ENCODE measurements around the gene DCANP1.

DCANP1 gene

GRCh38 chr5:135455876-135456237, 8.7 kb upstream of the DCANP1 start:
- H3K4me3 ChIP-seq (ENCODE audit: low read depth, low read length): no peak overlapping the region

DNA sequence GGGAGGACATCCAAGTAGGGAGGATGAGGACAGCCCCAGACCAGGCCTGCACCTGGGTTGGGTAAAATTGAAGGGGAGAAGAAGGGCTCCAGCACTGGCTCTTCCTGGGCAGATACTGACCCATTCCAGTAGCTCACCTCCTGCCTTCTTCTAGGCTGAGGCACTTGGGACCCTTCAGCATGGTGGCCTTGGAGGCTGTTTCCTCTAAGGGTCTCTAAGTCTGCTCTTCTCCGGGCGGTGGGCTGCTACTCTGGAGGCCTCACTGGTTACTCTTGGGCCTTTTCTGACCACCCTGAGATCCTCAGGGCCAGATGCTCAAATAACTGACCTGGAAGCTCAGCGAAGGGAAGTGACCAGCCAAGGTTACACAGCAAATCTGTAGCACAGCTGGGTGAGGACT, 7.8 kb upstream of the DCANP1 start:
- TF ChIP-seq, protein P1, sequence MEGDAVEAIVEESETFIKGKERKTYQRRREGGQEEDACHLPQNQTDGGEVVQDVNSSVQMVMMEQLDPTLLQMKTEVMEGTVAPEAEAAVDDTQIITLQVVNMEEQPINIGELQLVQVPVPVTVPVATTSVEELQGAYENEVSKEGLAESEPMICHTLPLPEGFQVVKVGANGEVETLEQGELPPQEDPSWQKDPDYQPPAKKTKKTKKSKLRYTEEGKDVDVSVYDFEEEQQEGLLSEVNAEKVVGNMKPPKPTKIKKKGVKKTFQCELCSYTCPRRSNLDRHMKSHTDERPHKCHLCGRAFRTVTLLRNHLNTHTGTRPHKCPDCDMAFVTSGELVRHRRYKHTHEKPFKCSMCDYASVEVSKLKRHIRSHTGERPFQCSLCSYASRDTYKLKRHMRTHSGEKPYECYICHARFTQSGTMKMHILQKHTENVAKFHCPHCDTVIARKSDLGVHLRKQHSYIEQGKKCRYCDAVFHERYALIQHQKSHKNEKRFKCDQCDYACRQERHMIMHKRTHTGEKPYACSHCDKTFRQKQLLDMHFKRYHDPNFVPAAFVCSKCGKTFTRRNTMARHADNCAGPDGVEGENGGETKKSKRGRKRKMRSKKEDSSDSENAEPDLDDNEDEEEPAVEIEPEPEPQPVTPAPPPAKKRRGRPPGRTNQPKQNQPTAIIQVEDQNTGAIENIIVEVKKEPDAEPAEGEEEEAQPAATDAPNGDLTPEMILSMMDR (IDR thresholded peaks at IDR 0.05; ENCODE audit: low read depth, low read length): no peak
- no peak overlapping the region for H3K4me3 ChIP-seq (ENCODE audit: low read depth, low read length)

More at GRCh38 chr5:135455876-135456237, 8.7 kb upstream of the DCANP1 start:
- TF ChIP-seq, protein P1 (IDR thresholded peaks at IDR 0.05; ENCODE audit: low read depth, low read length): no peak

DNA sequence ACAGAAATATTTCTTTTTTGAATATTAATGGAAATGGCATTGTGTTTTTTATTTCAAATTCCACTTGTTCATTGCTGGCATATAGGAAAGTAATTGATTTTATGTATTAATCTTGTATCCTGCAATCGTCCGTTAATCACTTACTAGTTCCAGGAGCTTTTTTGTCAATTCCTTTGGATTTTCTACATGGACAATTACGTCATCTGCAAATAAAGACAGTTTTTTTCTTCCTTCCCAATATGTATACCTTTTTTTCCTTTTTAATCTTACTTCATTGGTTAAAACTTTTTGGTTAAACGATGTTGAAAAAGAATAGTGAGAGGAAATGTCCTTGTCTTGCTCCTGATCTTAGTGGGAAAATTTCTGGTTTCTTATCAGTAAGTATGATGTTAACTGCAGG, 6.5 kb upstream of the DCANP1 start:
- TF ChIP-seq, protein P1 (IDR thresholded peaks at IDR 0.05; ENCODE audit: low read depth, low read length): no peak

DNA sequence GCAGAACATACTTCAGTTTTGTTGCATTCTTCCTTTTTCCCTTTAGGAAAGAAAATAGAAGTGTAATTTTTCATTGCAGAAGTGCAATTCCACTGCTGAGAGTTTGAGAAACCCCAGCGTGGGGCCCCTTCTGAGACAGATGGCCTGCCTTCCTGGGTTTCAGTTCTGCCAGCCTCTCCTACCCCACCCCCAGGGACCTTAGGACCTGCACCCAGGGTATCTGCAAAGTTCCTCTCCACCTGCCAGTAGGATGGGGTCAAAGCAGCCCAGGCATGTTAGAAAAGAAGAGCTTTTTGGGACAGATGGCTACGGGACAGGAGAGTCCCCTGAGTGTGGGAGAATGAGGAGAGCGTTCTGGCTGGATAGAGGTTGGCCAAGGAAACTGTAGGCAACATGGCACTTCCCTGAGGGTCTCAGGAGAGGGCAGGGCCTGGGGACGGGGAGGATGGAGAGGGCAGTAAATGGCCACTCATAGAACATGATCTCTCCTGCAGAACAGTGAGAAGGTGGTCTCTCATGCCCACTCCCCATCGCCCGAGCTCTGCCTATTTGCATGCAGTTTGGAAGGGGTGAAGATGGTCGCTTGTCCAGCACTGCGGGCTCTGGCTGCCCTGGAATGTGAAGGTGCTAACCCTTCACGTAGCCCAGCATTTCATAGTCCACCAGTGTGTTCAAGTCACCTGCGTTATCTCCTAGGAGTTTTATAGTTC, 5.3 kb upstream of the DCANP1 start, which contains the start of gene TIFAB:
TIFAB (minus strand) TSS at position 31 of the 710 bp plus-strand sequence. CDS start 2,412 bp downstream, outside the sequence.
- TF ChIP-seq, protein P1 (IDR thresholded peaks at IDR 0.05; ENCODE audit: low read depth, low read length): no peak
- no peak within 1 kb of the TSS for H3K4me3 ChIP-seq (ENCODE audit: low read depth, low read length)

More for the DNA sequence above, 6.5 kb upstream of the DCANP1 start:
- H3K4me3 ChIP-seq (ENCODE audit: low read depth, low read length): no peak overlapping the region

DNA sequence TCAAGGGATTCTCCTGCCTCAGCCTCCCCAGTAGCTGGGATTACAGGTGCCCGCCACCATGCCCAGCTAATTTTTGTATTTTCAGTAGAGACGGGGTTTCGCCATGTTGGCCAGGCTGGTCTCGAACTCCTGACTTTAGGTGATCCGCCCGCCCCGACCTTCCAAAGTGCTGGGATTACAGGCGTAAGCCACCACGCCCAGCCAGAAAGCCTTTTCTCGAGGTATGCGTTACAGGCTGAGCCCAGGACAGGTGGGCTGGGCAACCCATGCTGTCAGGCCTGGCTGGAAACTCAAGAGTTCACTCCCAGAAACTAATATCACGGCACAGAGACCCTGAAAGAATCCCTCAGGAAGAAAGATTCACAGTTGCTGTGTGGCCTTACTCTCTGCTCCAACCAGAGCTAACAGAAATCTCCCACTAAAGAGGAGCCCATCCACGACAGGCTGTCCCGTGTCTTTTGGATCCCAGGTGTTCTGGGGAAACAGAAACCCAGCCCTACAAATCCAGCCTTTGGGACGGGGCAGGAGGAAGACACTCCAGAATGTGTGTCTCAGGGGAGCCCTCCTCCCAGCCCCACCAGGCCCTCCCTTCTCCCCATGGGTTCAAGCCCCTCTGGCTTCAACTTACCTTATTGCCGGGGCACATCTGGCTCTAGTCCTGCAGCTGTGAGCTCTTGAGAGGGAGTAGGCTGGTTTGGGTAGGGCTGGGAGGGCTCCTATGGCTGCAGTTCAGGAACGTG, 4.6 kb upstream of the DCANP1 start:
- no peak overlapping the region for H3K4me3 ChIP-seq (ENCODE audit: low read depth, low read length)
- TF ChIP-seq, protein P1 (IDR thresholded peaks at IDR 0.05; ENCODE audit: low read depth, low read length): no peak

DNA sequence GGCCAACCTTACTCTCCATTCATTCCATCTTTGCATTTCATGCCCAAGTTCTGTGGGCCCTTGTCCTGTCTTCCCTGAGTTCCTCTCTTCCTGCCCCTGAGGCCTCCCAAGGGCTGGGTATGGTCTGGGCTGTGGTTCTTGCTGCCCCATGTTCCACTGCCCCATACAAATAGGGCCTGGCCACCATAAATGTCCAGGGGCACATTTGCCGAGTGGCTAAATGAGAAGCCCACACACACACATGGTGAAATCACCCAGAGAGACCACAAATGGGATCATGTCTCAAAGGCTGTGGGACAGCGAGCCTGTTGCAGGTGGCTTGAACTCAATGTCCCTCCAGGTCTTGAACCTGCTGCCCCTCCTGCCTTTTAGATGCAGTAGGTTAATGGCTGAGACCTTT, 3.8 kb upstream of the DCANP1 start:
- no peak overlapping the region for H3K4me3 ChIP-seq (ENCODE audit: low read depth, low read length)
- TF ChIP-seq, protein P1 (IDR thresholded peaks at IDR 0.05; ENCODE audit: low read depth, low read length): no peak

GRCh38 chr5:135450336-135450735, 3.2 kb upstream of the DCANP1 start:
- no peak overlapping the region for H3K4me3 ChIP-seq (ENCODE audit: low read depth, low read length)
- TF ChIP-seq, protein P1 (IDR thresholded peaks at IDR 0.05; ENCODE audit: low read depth, low read length): no peak
